Spinal cord (tissue), 10 donors: ENCODE measurements around the gene HSPA1L. TPM values are rescaled to one million over a fixed set of nuclear protein-coding genes. Genes with fewer than 3 reads are reported as not detected.

Experiments
- DNase-seq, 6 donors: peaks; one replicate each; pipeline versions ENCODE4 v3.0.0 to v3.0.0-alpha.2; 2013 to 2015; ENCODE audit warnings: low spot score in 6 of 6, low read depth in 4 of 6
- H3K27ac ChIP-seq: one replicate; pipeline ENCODE4 v1.5.1; 2013; ENCODE audit warnings: low read depth, low read length, control low read depth
- H3K27me3 ChIP-seq: one replicate; pipeline ENCODE4 v1.6.1; 2013; ENCODE audit warnings: low read length; ENCODE audit not compliant: control insufficient read depth, insufficient read depth
- H3K36me3 ChIP-seq: one replicate; pipeline ENCODE4 v1.6.1; 2013; ENCODE audit warnings: low read length; ENCODE audit not compliant: control insufficient read depth, insufficient read depth
- H3K4me1 ChIP-seq: one replicate; pipeline ENCODE4 v1.6.1; 2013; ENCODE audit warnings: low read length; ENCODE audit not compliant: control insufficient read depth, insufficient read depth
- H3K4me3 ChIP-seq: one replicate; pipeline ENCODE4 v1.5.1; 2013; ENCODE audit warnings: low read depth, low read length, control low read depth
- H3K9me3 ChIP-seq: one replicate; pipeline ENCODE4 v1.6.1; 2013; ENCODE audit warnings: low read length; ENCODE audit not compliant: control insufficient read depth, insufficient read depth
- WGBS: methylation state at CpG from one replicate; pipeline ENCODE4 v1.1.5; 2013; ENCODE audit warnings: missing lambda C conversion rate; ENCODE audit not compliant: insufficient coverage; 5-methylcytosine and 5-hydroxymethylcytosine counted together
- polyA plus RNA-seq, 2 donors: library from polyadenylated mRNA; unstranded; fragments of 120-200 nt; gene quantifications; one replicate each; pipeline ENCODE4 v1.2.1, GENCODE V29; 2013; ENCODE audit not compliant: insufficient read length in 2 of 2
- total RNA-seq, 2 donors: library from RNA; depleted of rRNA in 1 of 2; stranded (reverse); fragments of 120-200 nt in 1 of 2; fragments of >200 nt in 1 of 2; gene quantifications; one replicate each; pipeline versions ENCODE4 v1.2.3 to v1.2.4, GENCODE V29; 2013 to 2014
- donor health status: healthy.

The HSPA1L gene
- total and polyA plus RNA-seq, 4 donors, result 3.3 to 6.1 (median 5.0) TPM

GRCh38 chr6:31767096-31767645 is 47.9 kb downstream of the HSPA1L start:
- Histone ChIP-seq H3K27me3 (no peaks in the 10 kb centered on the region), H3K36me3 (peaks cover 16% of the 10 kb centered on the region), H3K4me3 (no peak overlapping the region), H3K4me1 (peaks cover 31% of the 10 kb centered on the region), H3K9me3 (no peaks in the 10 kb centered on the region), H3K27ac (no peak overlapping the region)
- no peak for DNase-seq
- WGBS, result 100% methylated on average over 5 of the region's 6 CpGs

GRCh38 chr6:31765910-31766794 is 48.9 kb downstream of the HSPA1L start:
- no peaks in the 10 kb centered on the region for H3K9me3 ChIP-seq
- peaks cover 22% of the 10 kb centered on the region for H3K36me3 ChIP-seq
- H3K27ac ChIP-seq, result no peak overlapping the region
- 30% methylated on average over 34 of the region's 42 CpGs for WGBS
- H3K27me3 ChIP-seq, result no peaks in the 10 kb centered on the region
- peak in 2 of 6 donors; percentile 34 to 40 for DNase-seq
- H3K4me1 ChIP-seq, result peaks cover 31% of the 10 kb centered on the region
- H3K4me3 ChIP-seq, result peak overlapping the region; percentile 34

GRCh38 chr6:31765559-31765909 is 49.5 kb downstream of the HSPA1L start:
- H3K27me3 ChIP-seq, result no peaks in the 10 kb centered on the region
- peaks cover 24% of the 10 kb centered on the region for H3K36me3 ChIP-seq
- peaks cover 31% of the 10 kb centered on the region for H3K4me1 ChIP-seq
- WGBS, result 78% methylated on average over 3 of the region's 9 CpGs
- no peak overlapping the region for H3K27ac ChIP-seq
- H3K4me3 ChIP-seq, result no peak overlapping the region
- H3K9me3 ChIP-seq, result no peaks in the 10 kb centered on the region
- DNase-seq, result no peak

DNA sequence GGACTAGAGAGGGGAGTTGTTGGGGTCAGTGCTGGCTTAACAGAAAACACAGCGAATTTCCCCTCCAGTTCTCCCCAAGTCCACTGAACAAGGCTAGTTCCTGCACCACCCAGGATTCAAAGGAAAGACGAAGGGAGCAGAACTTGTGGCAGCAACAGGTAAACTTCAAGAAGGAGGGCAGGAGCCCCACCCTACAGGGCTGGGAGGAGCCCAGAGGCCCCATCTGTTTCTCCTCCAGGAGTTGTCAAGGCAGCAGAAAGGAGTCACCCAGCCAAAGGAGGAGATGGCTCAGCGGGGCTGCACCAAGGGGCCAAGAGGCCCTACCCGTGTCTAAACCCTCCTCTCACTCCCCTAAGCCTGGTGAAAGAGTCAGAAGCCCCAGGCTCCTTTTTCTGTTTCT is 50.9 kb downstream of the HSPA1L start:
- WGBS, result 100% methylated on average over 1 of the region's 4 CpGs
- Histone ChIP-seq H3K27ac (peak overlapping the region; percentile 90), H3K4me1 (peaks cover 31% of the 10 kb centered on the region), H3K4me3 (no peak overlapping the region), H3K36me3 (peaks cover 32% of the 10 kb centered on the region), H3K27me3 (no peaks in the 10 kb centered on the region), H3K9me3 (no peaks in the 10 kb centered on the region)
- no peak for DNase-seq

DNA sequence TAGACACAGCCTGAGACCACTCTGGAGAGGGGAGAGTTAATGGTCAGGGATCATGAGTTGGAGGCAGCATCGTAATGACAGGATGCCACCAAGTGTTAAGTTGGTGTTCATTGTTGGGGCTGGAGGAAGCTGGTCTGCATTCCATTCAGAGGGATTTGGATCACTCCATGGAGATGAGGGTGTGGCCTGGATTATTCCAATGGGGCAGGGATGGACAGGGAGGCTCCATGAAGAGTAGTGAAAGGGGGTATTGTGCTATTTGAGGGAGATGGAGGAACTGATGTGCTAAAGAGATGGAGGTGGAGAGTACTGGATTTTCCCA is 51.5 kb downstream of the HSPA1L start:
- DNase-seq, result peak in 4 of 6 donors; percentile 41 to 84 (median 58)
- no peak overlapping the region for H3K4me3 ChIP-seq
- 0% methylated on average over 1 of the region's 1 CpG for WGBS

DNA sequence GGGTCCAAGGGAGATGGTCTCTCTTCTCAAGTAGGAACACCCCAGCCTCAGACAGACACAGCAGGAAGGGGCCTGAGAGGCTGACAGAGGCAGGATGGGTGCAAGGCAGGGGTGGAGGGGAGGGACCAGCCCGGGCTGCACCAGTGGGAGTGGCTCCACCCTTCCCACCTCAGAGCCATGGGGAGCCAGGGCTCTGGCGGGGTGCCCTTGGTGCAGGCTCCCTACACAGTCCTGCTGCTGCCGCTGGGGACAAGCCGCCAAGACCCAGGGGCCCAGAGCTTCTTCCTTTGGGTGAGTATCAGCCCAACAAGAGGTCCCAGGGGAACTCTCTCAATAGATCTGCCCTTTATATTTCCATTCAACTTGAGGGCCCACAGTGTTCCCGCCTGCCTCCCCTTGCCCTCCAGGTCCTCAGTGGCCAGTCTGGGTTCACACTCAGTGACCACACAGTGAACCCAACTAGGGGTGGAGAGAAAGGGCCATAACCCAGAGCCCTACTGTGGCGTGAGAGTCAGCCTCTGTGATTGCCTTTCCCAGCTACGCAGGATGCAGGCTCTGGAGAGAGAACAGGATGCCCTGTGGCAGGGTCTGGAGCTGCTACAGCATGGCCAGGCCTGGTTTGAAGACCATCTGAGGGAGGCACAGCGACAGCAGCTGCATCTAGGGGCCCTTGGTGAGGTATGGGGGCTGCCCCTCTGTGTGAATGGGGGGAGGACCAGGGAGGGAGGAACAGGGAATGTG is 52.0 kb downstream of the HSPA1L start:
- DNase-seq, result no peak
- H3K4me3 ChIP-seq, result no peak overlapping the region
- H3K36me3 ChIP-seq, result peaks cover 34% of the 10 kb centered on the region
- no peaks in the 10 kb centered on the region for H3K27me3 ChIP-seq
- H3K9me3 ChIP-seq, result no peaks in the 10 kb centered on the region
- peaks cover 31% of the 10 kb centered on the region for H3K4me1 ChIP-seq
- peak overlapping the region; percentile 90 for H3K27ac ChIP-seq
- whole genome bisulfite sequencing, result 59% methylated on average over 8 of the region's 8 CpGs

More for the DNA sequence above, 51.5 kb downstream of the HSPA1L start:
- Histone ChIP-seq H3K36me3 (peaks cover 32% of the 10 kb centered on the region), H3K4me1 (peaks cover 31% of the 10 kb centered on the region), H3K27ac (peak overlapping the region; percentile 90), H3K9me3 (no peaks in the 10 kb centered on the region), H3K27me3 (no peaks in the 10 kb centered on the region)

DNA sequence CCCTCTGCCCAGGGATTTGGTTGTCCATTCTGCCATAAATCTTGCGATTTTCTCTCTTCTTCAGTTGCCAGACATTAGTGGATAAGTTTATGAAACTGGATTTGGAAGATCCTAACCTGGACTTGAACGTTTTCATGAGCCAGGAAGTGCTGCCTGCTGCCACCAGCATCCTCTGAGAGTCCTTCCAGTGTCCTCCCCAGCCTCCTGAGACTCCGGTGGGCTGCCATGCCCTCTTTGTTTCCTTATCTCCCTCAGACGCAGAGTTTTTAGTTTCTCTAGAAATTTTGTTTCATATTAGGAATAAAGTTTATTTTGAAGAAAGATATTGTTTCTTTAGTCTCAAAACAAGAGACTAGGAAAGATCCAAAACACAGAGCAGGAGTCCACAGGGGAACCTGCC is 52.7 kb downstream of the HSPA1L start, which contains the start of gene SAPCD1:
SAPCD1 (plus strand) TSS at position 301 of the 400 bp plus-strand sequence. CDS start 399 bp downstream, outside the sequence.
- 43% methylated on average over 1 of the region's 4 CpGs for WGBS
- peaks cover 34% of the 10 kb centered on the region for H3K36me3 ChIP-seq
- H3K4me3 ChIP-seq, result no peak within 1 kb of the TSS
- peak within 1 kb of the TSS; percentile 90 for H3K27ac ChIP-seq
- no peak for DNase-seq
- peaks cover 31% of the 10 kb centered on the region for H3K4me1 ChIP-seq
- H3K9me3 ChIP-seq, result no peaks in the 10 kb centered on the region
- no peaks in the 10 kb centered on the region for H3K27me3 ChIP-seq

- H3K4me3 ChIP-seq, result no peak overlapping the region
- no peak for DNase-seq
- no peak overlapping the region for H3K27ac ChIP-seq
- 99% methylated on average over 8 of the region's 8 CpGs for WGBS
- no peaks in the 10 kb centered on the region for H3K9me3 ChIP-seq
- H3K36me3 ChIP-seq, result peaks cover 34% of the 10 kb centered on the region
- H3K4me1 ChIP-seq, result peaks cover 28% of the 10 kb centered on the region
- no peaks in the 10 kb centered on the region for H3K27me3 ChIP-seq
Measured at GRCh38 chr6:31761343-31761742, 53.7 kb downstream of the HSPA1L start.

- DNase-seq, result no peak
- no peaks in the 10 kb centered on the region for H3K27me3 ChIP-seq
- H3K4me3 ChIP-seq, result no peak overlapping the region
- H3K36me3 ChIP-seq, result peaks cover 31% of the 10 kb centered on the region
- peaks cover 23% of the 10 kb centered on the region for H3K4me1 ChIP-seq
- no CpG with 5 or more reads among the region's 5 CpGs for WGBS
- H3K9me3 ChIP-seq, result no peaks in the 10 kb centered on the region
- no peak overlapping the region for H3K27ac ChIP-seq
Measured at GRCh38 chr6:31760790-31761189, 54.3 kb downstream of the HSPA1L start.
